H1 (cell line): ENCODE measurements around the gene CACNB4. TPM values are rescaled to one million over a fixed set of nuclear protein-coding genes. Genes with fewer than 3 reads are reported as not detected.

Experiments
- CTCF ChIA-PET: fragments of 300-600 bp; sonication (Branson Sonifier 250); formaldehyde crosslinking; loops from one replicate; lab custom pipeline; 2021; ENCODE audit not compliant: partially characterized antibody; lab: Charles Lee
- POLR2A ChIA-PET: fragments of 300-600 bp; sonication (Branson Sonifier 250); formaldehyde crosslinking; loops from one replicate; lab custom pipeline; 2021; ENCODE audit warnings: inconsistent platforms; ENCODE audit not compliant: partially characterized antibody; lab: Charles Lee
- DNase-seq, 2 experiments: peaks; one replicate each; pipeline versions ENCODE4 v3.0.0 to v3.0.0-alpha.2; 2010 to 2022; ENCODE audit warnings: low spot score in 2 of 2, low read depth in 1 of 2, mixed read lengths in 1 of 2
- FAIRE-seq: peaks from 2 replicates; lab custom pipeline; 2011; peaks lifted over from hg19 to GRCh38; lab: Jason Lieb, UNC
- H2AFZ ChIP-seq: 2 replicates; pipeline ENCODE4 v1.8.1; 2012; ENCODE audit warnings: low read length, inconsistent platforms
- H2AK5ac ChIP-seq: 2 replicates; pipeline ENCODE4 v1.6.1; 2013; ENCODE audit warnings: low read depth, low read length
- H2BK120ac ChIP-seq: replicated peaks from 2 replicates; pipeline ENCODE3; 2013; ENCODE audit warnings: low read depth, low read length, inconsistent platforms
- H2BK12ac ChIP-seq: 2 replicates; pipeline ENCODE4 v1.6.1; 2013; ENCODE audit warnings: low read depth, low read length
- H2BK15ac ChIP-seq: 2 replicates; pipeline ENCODE4 v1.6.1; 2013; ENCODE audit warnings: low read length
- H2BK20ac ChIP-seq: 2 replicates; pipeline ENCODE4 v1.6.1; 2013; ENCODE audit warnings: low read length
- H2BK5ac ChIP-seq: 2 replicates; pipeline ENCODE4 v1.6.1; 2013; ENCODE audit warnings: low read depth, low read length
- H3K14ac ChIP-seq: 2 replicates; pipeline ENCODE4 v1.6.1; 2013; ENCODE audit warnings: inconsistent platforms; ENCODE audit not compliant: insufficient read length
- H3K18ac ChIP-seq: 2 replicates; pipeline ENCODE4 v1.6.1; 2013; ENCODE audit warnings: low read length; ENCODE audit errors: extremely low read depth
- H3K23ac ChIP-seq: 2 replicates; pipeline ENCODE4 v1.6.1; 2013; ENCODE audit warnings: inconsistent platforms; ENCODE audit not compliant: insufficient read length
- H3K23me2 ChIP-seq: 2 replicates; pipeline ENCODE4 v1.6.1; 2013; ENCODE audit warnings: low read depth, low read length
- H3K27ac ChIP-seq: 2 replicates; pipeline ENCODE4 v1.6.1; 2011; ENCODE audit warnings: low read depth, low read length, inconsistent platforms
- H3K27me3 ChIP-seq, 4 experiments: replicated peaks in 1 of 4; 1 replicate in 1 of 4; 2 replicates in 3 of 4; pipeline versions ENCODE4 v1.6.1 to v1.8.1; 2011 to 2013; ENCODE audit warnings: low read length in 3 of 4, mild to moderate bottlenecking in 3 of 4, inconsistent platforms in 2 of 4, mixed read lengths in 2 of 4, moderate library complexity in 1 of 4; ENCODE audit not compliant: control insufficient read depth in 3 of 4, insufficient read depth in 3 of 4; ENCODE audit errors: extremely low read depth in 1 of 4
- H3K36me3 ChIP-seq, 4 experiments: 2 replicates each; pipeline versions ENCODE4 v1.6.1 to v1.8.1; 2011 to 2013; ENCODE audit warnings: mild to moderate bottlenecking in 4 of 4, low read length in 3 of 4, moderate library complexity in 2 of 4, control low read depth in 1 of 4, inconsistent platforms in 1 of 4; ENCODE audit not compliant: insufficient read depth in 4 of 4, control insufficient read depth in 2 of 4
- H3K4ac ChIP-seq: replicated peaks from 2 replicates; pipeline ENCODE3; 2013; ENCODE audit warnings: low read length, low read depth, mixed read lengths, inconsistent platforms; ENCODE audit not compliant: insufficient read length
- H3K4me1 ChIP-seq, 4 experiments: replicated peaks in 1 of 4; 1 replicate in 1 of 4; 2 replicates in 3 of 4; pipeline versions ENCODE4 v1.6.1 to v1.8.1; 2011 to 2013; ENCODE audit warnings: low read length in 3 of 4, inconsistent platforms in 2 of 4, mixed read lengths in 1 of 4; ENCODE audit not compliant: insufficient read depth in 4 of 4, control insufficient read depth in 3 of 4
- H3K4me2 ChIP-seq, 2 experiments: 2 replicates each; pipeline versions ENCODE4 v1.6.1 to v1.8.1; 2011 to 2013; ENCODE audit warnings: low read depth in 2 of 2, low read length in 2 of 2, control low read depth in 1 of 2, inconsistent platforms in 1 of 2, mild to moderate bottlenecking in 1 of 2; ENCODE audit not compliant: insufficient read depth in 1 of 2
- H3K4me3 ChIP-seq, 4 experiments: fragments of 200-600, 300-600 bp in 1 of 4; sonication (generic), shearing (Covaris generic), sonication (Bioruptor Twin) in 1 of 4; 2 replicates each; pipeline versions ENCODE4 v1.5.1 to v1.8.1; 2011 to 2016; ENCODE audit warnings: low read length in 4 of 4, low read depth in 3 of 4, control low read depth in 2 of 4, inconsistent platforms in 2 of 4, mild to moderate bottlenecking in 2 of 4, mixed read lengths in 1 of 4, moderate library complexity in 1 of 4; ENCODE audit not compliant: insufficient read depth in 2 of 4; ENCODE audit errors: extremely low read depth in 1 of 4
- H3K56ac ChIP-seq: replicated peaks from 2 replicates; pipeline ENCODE3; 2013; ENCODE audit warnings: low read depth, mild to moderate bottlenecking, mixed read lengths, low read length, inconsistent platforms; ENCODE audit not compliant: insufficient read length
- H3K79me1 ChIP-seq: 2 replicates; pipeline ENCODE4 v1.6.1; 2013; ENCODE audit warnings: low read depth, low read length, control low read depth
- H3K79me2 ChIP-seq, 2 experiments: 2 replicates each; pipeline versions ENCODE4 v1.6.1 to v1.8.1; 2012 to 2013; ENCODE audit warnings: low read length in 2 of 2, mild to moderate bottlenecking in 2 of 2, inconsistent platforms in 1 of 2; ENCODE audit not compliant: insufficient read depth in 2 of 2, control insufficient read depth in 1 of 2
- H3K9ac ChIP-seq, 4 experiments: replicated peaks in 1 of 4; 1 replicate in 1 of 4; 2 replicates in 3 of 4; pipeline versions ENCODE4 v1.6.1 to v1.8.1; 2011 to 2013; ENCODE audit warnings: low read depth in 3 of 4, low read length in 3 of 4, control low read depth in 2 of 4, mild to moderate bottlenecking in 2 of 4, moderate library complexity in 2 of 4, inconsistent platforms in 1 of 4; ENCODE audit errors: extremely low read depth in 1 of 4
- H3K9me3 ChIP-seq, 2 experiments: 2 replicates each; pipeline versions ENCODE4 v1.6.1 to v1.8.1; 2012 to 2013; ENCODE audit warnings: mild to moderate bottlenecking in 2 of 2, moderate library complexity in 2 of 2, control low read depth in 1 of 2, inconsistent platforms in 1 of 2, low read depth in 1 of 2, low read length in 1 of 2, mixed read lengths in 1 of 2; ENCODE audit not compliant: insufficient read depth in 2 of 2
- H4K20me1 ChIP-seq, 2 experiments: replicated peaks in 1 of 2; 2 replicates each; pipeline versions ENCODE3 to v1.8.1; 2011 to 2013; ENCODE audit warnings: inconsistent platforms in 2 of 2, low read length in 2 of 2, mild to moderate bottlenecking in 1 of 2; ENCODE audit not compliant: insufficient read depth in 2 of 2, control insufficient read depth in 1 of 2
- H4K5ac ChIP-seq: 2 replicates; pipeline ENCODE4 v1.6.1; 2013; ENCODE audit warnings: low read length, low read depth, mixed read lengths, inconsistent platforms; ENCODE audit not compliant: insufficient read length
- H4K8ac ChIP-seq: 2 replicates; pipeline ENCODE4 v1.8.0; 2013; ENCODE audit warnings: mild to moderate bottlenecking, moderate library complexity, low read length, inconsistent platforms; ENCODE audit not compliant: insufficient read depth; ENCODE audit errors: extremely low read depth
- H4K91ac ChIP-seq: replicated peaks from 2 replicates; pipeline ENCODE3; 2013; ENCODE audit warnings: low read length, mixed read lengths, inconsistent platforms; ENCODE audit not compliant: insufficient read length
- POLR2AphosphoS5 ChIP-seq: IDR thresholded peaks from 2 replicates; pipeline ENCODE4 v1.6.1; 2011; ENCODE audit warnings: low read depth, low read length
- RAD21 ChIP-seq, 2 experiments: IDR thresholded peaks in 1 of 2; conservative IDR thresholded peaks in 1 of 2; 2 replicates each; pipeline ENCODE4 v1.6.1; 2011; ENCODE audit warnings: low read depth in 2 of 2, low read length in 2 of 2, improper control_type of control experiment in 1 of 2, inconsistent platforms in 1 of 2, mild to moderate bottlenecking in 1 of 2, moderate library complexity in 1 of 2
- WGBS, 2 experiments: shearing (Covaris generic) in 1 of 2; methylation state at CpG; one replicate each; pipeline versions ENCODE4 v1.1.6 to v1.1.7; 2013 to 2015; ENCODE audit warnings: low lambda C conversion rate in 2 of 2, mixed read lengths in 2 of 2, inconsistent platforms in 1 of 2, low coverage in 1 of 2, missing lambda C conversion rate in 1 of 2; ENCODE audit not compliant: insufficient replicate concordance in 2 of 2, insufficient coverage in 1 of 2, insufficient read length in 1 of 2; ENCODE audit errors: extremely low coverage in 1 of 2, missing lambda C conversion rate in 1 of 2; 5-methylcytosine and 5-hydroxymethylcytosine counted together
- polyA plus RNA-seq, 7 experiments: library from polyadenylated mRNA; depleted of rRNA in 3 of 7; stranded (reverse) in 5 of 7; unstranded in 2 of 7; fragments of >200 nt in 5 of 7; fragments of 200-250 nt in 2 of 7; gene quantifications; 1 replicate in 5 of 7; 2 replicates in 1 of 7; 4 replicates in 1 of 7; pipeline versions ENCODE4 v1.2.1 to v1.2.3, GENCODE V29; 2011 to 2013; ENCODE audit warnings: missing spikeins in 2 of 7, mixed read lengths in 2 of 7
- total RNA-seq: library from RNA; stranded (reverse); fragmentation: NEBNext Ultra II Directional; extraction: Animal tissue kit (Norgen Biotek cat#: 25700); gene quantifications from 2 replicates; pipeline ENCODE4 v1.2.1, GENCODE V29; 2021

Gene CACNB4
- total and polyA plus RNA-seq, 2 of the 8 experiments (the other 6 are each of a cell fraction or from before 2014, with no cell fraction given) = 2.0 to 4.0 TPM

- peaks cover 0 to 2% of the 10 kb centered on the region in 2 experiments for H4K20me1 ChIP-seq
- no peak overlapping the region for H2BK120ac ChIP-seq
- H4K91ac ChIP-seq = no peak overlapping the region
- H3K18ac ChIP-seq = no peak overlapping the region
- no peak for FAIRE-seq
- no peaks in the 10 kb centered on the region for H3K36me3 ChIP-seq
- peaks cover 4 to 18% (median 12%) of the 10 kb centered on the region in 4 experiments; a peak in 6 of 7 replicates for H3K4me1 ChIP-seq
- 80% methylated on average over 6 of the region's 6 CpGs; no CpG with 5 or more reads in 1 of the 2 experiments for WGBS, 2 experiments
- CTCF ChIA-PET = interaction anchor here (0.6 to 9.5 kb wide), 28 partner anchors 10 to 598 kb away, joined by 3 to 95 read pairs (median 4); partner anchors contain the start of gene STAM2
- no peaks in the 10 kb centered on the region for H3K9me3 ChIP-seq
- H3K56ac ChIP-seq = no peak overlapping the region
- H3K9ac ChIP-seq = no peak overlapping the region
- 0 out of 2 replicates have a peak overlapping the region, but pooled peaks have one; percentile 28 for H2BK20ac ChIP-seq
- H3K23me2 ChIP-seq = no peaks in the 10 kb centered on the region
- H2AFZ ChIP-seq = no peak overlapping the region
- no peak overlapping the region for H3K4me3 ChIP-seq
- no peak for DNase-seq
- no peak overlapping the region for H3K27ac ChIP-seq
- H3K23ac ChIP-seq = no peak overlapping the region
- TF ChIP-seq RAD21 (IDR thresholded peaks at IDR 0.05 in 1 of 2, conservative IDR thresholded peaks at IDR 0.05 in 1 of 2; ENCODE audit: low read depth in 2 of 2, low read length in 2 of 2) = 0 out of 4 replicates have a peak, but pooled peaks of 1 of the 2 experiments have one; percentile 3
- TF ChIP-seq POLR2AphosphoS5 = no peak
- peak overlapping the region; percentile 61; the same call in 1 of the 2 replicates for H2AK5ac ChIP-seq
- peaks cover 0 to 23% (median 11%) of the 10 kb centered on the region in 4 experiments; a peak in 5 of 7 replicates for H3K27me3 ChIP-seq
- no peaks in the 10 kb centered on the region for H3K79me1 ChIP-seq
- H3K79me2 ChIP-seq = no peaks in the 10 kb centered on the region
- H2BK12ac ChIP-seq = no peak overlapping the region
- no peak overlapping the region for H3K4me2 ChIP-seq
- no peak overlapping the region for H3K14ac ChIP-seq
- no peak overlapping the region for H4K5ac ChIP-seq
- H4K8ac ChIP-seq = no peak overlapping the region
- no peak overlapping the region for H3K4ac ChIP-seq
- POLR2A ChIA-PET = interaction anchor here (1.3 kb wide), 1 partner anchor 10 kb away, joined by 4 read pairs; no protein-coding TSS in a partner anchor
- H2BK5ac ChIP-seq = no peak overlapping the region
- peak overlapping the region; percentile 73; the same call in 1 of the 2 replicates for H2BK15ac ChIP-seq
Measured at GRCh38 chr2:152037743-152038435, 61.0 kb downstream of the CACNB4 start.
